Body of pancreas (tissue), 4 donors: ENCODE results near the gene COL19A1. TPM values are rescaled to one million over a fixed set of nuclear protein-coding genes. Genes with fewer than 3 reads are reported as not detected.
"Not testable (repeated sequence)": the region's sequence is repeated elsewhere in the genome, so short reads cannot be mapped to it uniquely, and the experiment has no call there.

Experiments used
- ATAC-seq: fragments of 150-250 bp; one replicate; pipeline ENCODE4 v1.9.1; 2016
- DNase-seq, 4 donors: peaks; one replicate each; pipeline ENCODE4 v3.0.0-alpha.2; 2019
- H3K27ac ChIP-seq, 4 donors: fragments of 200-600 bp; sonication (generic); 1 replicate in 3 of 4; 2 replicates in 1 of 4; pipeline versions ENCODE4 v1.5.1 to v1.6.1; 2016 to 2019; ENCODE audit warnings: mild to moderate bottlenecking in 1 of 4, mixed read lengths in 1 of 4, moderate library complexity in 1 of 4
- H3K27me3 ChIP-seq, 2 donors: fragments of 200-600 bp; sonication (generic); one replicate each; pipeline ENCODE4 v1.6.0; 2016; ENCODE audit warnings: mild to moderate bottlenecking in 1 of 2
- H3K36me3 ChIP-seq, 2 donors: fragments of 200-600 bp; sonication (generic); replicated peaks in 1 of 2; 2 replicates each; pipeline ENCODE4 v1.5.1; 2016; ENCODE audit warnings: low read depth in 2 of 2; ENCODE audit not compliant: insufficient read depth in 1 of 2
- H3K4me1 ChIP-seq: fragments of 200-600 bp; sonication (generic); one replicate; pipeline ENCODE4 v1.6.0; 2016
- H3K4me3 ChIP-seq, 2 donors: fragments of 200-600 bp; sonication (generic); 1 replicate in 1 of 2; 2 replicates in 1 of 2; pipeline ENCODE4 v1.5.1; 2016 to 2019
- H3K9me3 ChIP-seq, 3 donors: fragments of 200-600 bp; sonication (generic); 1 replicate in 2 of 3; 2 replicates in 1 of 3; pipeline ENCODE4 v1.5.1; 2016
- CTCF ChIP-seq, 7 experiments: fragments of 450-650 bp in 4 of 7; fragments of 200-600 bp in 3 of 7; sonication (generic) in 3 of 7; IDR thresholded peaks; one replicate each; pipeline ENCODE4 v1.5.1; 2016 to 2019; ENCODE audit warnings: antibody characterized with exemption in 7 of 7
- POLR2A ChIP-seq, 3 donors: fragments of 450-650 bp; IDR thresholded peaks; one replicate each; pipeline ENCODE4 v1.6.1; 2016; ENCODE audit warnings: antibody characterized with exemption in 3 of 3, mild to moderate bottlenecking in 2 of 3
- WGBS, 2 donors: methylation state at CpG; one replicate each; pipeline ENCODE4 v1.1.5; 2017; 5-methylcytosine and 5-hydroxymethylcytosine counted together
- intact Hi-C: fragments of 100-400 bp; cut with DNase I; formaldehyde crosslinking; loops from one replicate; pipeline ENCODE4 v1.15.1; 2023
- total RNA-seq, 2 donors: library from RNA; depleted of rRNA; stranded (reverse); fragments of >200 nt; gene quantifications; one replicate each; pipeline ENCODE4 v1.1.0, GENCODE V29; 2016

COL19A1 gene
- total RNA-seq, 2 donors from 2014 or later: 0.26 to 1.6 TPM

- Histone ChIP-seq H3K4me1 (no peaks in the 10 kb centered on the region), H3K4me3 (no peak overlapping the region), H3K9me3 (no peaks in the 10 kb centered on the region), H3K27me3 (no peaks in the 10 kb centered on the region), H3K27ac (no peak overlapping the region), H3K36me3 (no peaks in the 10 kb centered on the region)
- intact Hi-C loops: no loop called here
- DNase-seq (no peak), ATAC-seq (no peak)
- no peak for TF ChIP-seq CTCF (IDR thresholded peaks at IDR 0.05)
- no peak for TF ChIP-seq POLR2A (IDR thresholded peaks at IDR 0.05)
- WGBS, 2 donors: 83 to 94% methylated on average over 1 of the region's 1 CpG
These were observed 118.8 kb downstream of the COL19A1 start for GRCh38 chr6:69985180-69985579.

GRCh38 chr6:69987550-69987949 is 121.2 kb downstream of the COL19A1 start:
- no peaks in the 10 kb centered on the region for H3K9me3 ChIP-seq
- no peak overlapping the region for H3K27ac ChIP-seq
- DNase-seq: no peak
- H3K27me3 ChIP-seq: no peaks in the 10 kb centered on the region
- intact Hi-C loops: no loop called here
- H3K4me3 ChIP-seq: no peak overlapping the region
- H3K4me1 ChIP-seq: no peaks in the 10 kb centered on the region
- WGBS, 2 donors: 66 to 74% methylated on average over 2 of the region's 2 CpGs
- TF ChIP-seq POLR2A (IDR thresholded peaks at IDR 0.05): no peak
- no peak for TF ChIP-seq CTCF (IDR thresholded peaks at IDR 0.05)
- no peak for ATAC-seq
- no peaks in the 10 kb centered on the region for H3K36me3 ChIP-seq

- WGBS, 2 donors: 64 to 69% methylated on average over 5 of the region's 5 CpGs
- Histone ChIP-seq H3K4me1 (no peaks in the 10 kb centered on the region), H3K36me3 (no peaks in the 10 kb centered on the region), H3K9me3 (no peaks in the 10 kb centered on the region), H3K27me3 (no peaks in the 10 kb centered on the region), H3K27ac (no peak overlapping the region), H3K4me3 (no peak overlapping the region)
- intact Hi-C loops: no loop called here
- DNase-seq (no peak), ATAC-seq (no peak)
- TF ChIP-seq CTCF (IDR thresholded peaks at IDR 0.05) (no peak), POLR2A (IDR thresholded peaks at IDR 0.05) (no peak)
These were observed 122.2 kb downstream of the COL19A1 start for GRCh38 chr6:69988458-69989126.

- Histone ChIP-seq H3K9me3 (no peaks in the 10 kb centered on the region), H3K4me1 (no peaks in the 10 kb centered on the region), H3K27me3 (no peaks in the 10 kb centered on the region), H3K36me3 (no peaks in the 10 kb centered on the region), H3K4me3 (no peak overlapping the region), H3K27ac (no peak overlapping the region)
- intact Hi-C loops: no loop called here
- no peak for TF ChIP-seq POLR2A (IDR thresholded peaks at IDR 0.05)
- no peak for TF ChIP-seq CTCF (IDR thresholded peaks at IDR 0.05)
- ATAC-seq (no peak), DNase-seq (no peak)
- 74 to 80% methylated on average over 2 of the region's 2 CpGs for WGBS, 2 donors
These were observed 127.9 kb downstream of the COL19A1 start for GRCh38 chr6:69994251-69994650.

- Histone ChIP-seq H3K4me1 (no peaks in the 10 kb centered on the region), H3K27me3 (no peaks in the 10 kb centered on the region), H3K36me3 (no peaks in the 10 kb centered on the region), H3K9me3 (peaks cover 0 to 4% (median 0%) of the 10 kb centered on the region in 3 donors), H3K27ac (no peak overlapping the region), H3K4me3 (no peak overlapping the region)
- intact Hi-C loops: no loop called here
- no peak for TF ChIP-seq POLR2A (IDR thresholded peaks at IDR 0.05)
- no peak for TF ChIP-seq CTCF (IDR thresholded peaks at IDR 0.05)
- ATAC-seq: no peak
- no peak for DNase-seq
These were observed 141.8 kb downstream of the COL19A1 start for GRCh38 chr6:70008189-70008588.

GRCh38 chr6:70010339-70010738 is 144.0 kb downstream of the COL19A1 start:
- DNase-seq, H3K9me3 ChIP-seq, H3K4me1 ChIP-seq, ATAC-seq, intact Hi-C loops, H3K36me3 ChIP-seq, H3K27ac ChIP-seq, H3K4me3 ChIP-seq, H3K27me3 ChIP-seq: not testable (repeated sequence)
- 87 to 94% methylated on average over 26 to 28 of the region's 28 CpGs for WGBS, 2 donors

GRCh38 chr6:70023201-70023600 is 156.8 kb downstream of the COL19A1 start:
- H3K4me1 ChIP-seq, H3K27ac ChIP-seq, ATAC-seq, intact Hi-C loops, DNase-seq, H3K27me3 ChIP-seq, H3K9me3 ChIP-seq, H3K36me3 ChIP-seq, H3K4me3 ChIP-seq: not testable (repeated sequence)
- WGBS, 2 donors: 85 to 91% methylated on average over 10 of the region's 10 CpGs
